IMR-90 (cell line): Measurements from ENCODE around the gene FTSJ3. TPM values are rescaled to one million over a fixed set of nuclear protein-coding genes. Genes with fewer than 3 reads are reported as not detected.

Experiments used
- ATAC-seq: fragments of 200-7000 bp; cut with Tn5 transposase; 2 replicates; pipeline ENCODE4 v1.9.1; 2020; ENCODE audit warnings: low read depth, mild to moderate bottlenecking, moderate library complexity
- BruUV-seq: library from RNA; stranded (reverse); fragments of 400-500 nt; replicated peaks from 2 replicates; lab custom pipeline; 2021; lab: Mats Ljungman, UMichigan
- CTCF ChIA-PET: fragments of 300-600 bp; formaldehyde crosslinking; extraction: SDS; loops from one replicate; lab custom pipeline; 2021; ENCODE audit warnings: antibody characterized with exemption; lab: Yijun Ruan, JAX
- POLR2A ChIA-PET: fragments of 300-600 bp; sonication (Branson Sonifier 250); formaldehyde crosslinking; loops from one replicate; lab custom pipeline; 2022; ENCODE audit warnings: antibody characterized with exemption; ENCODE audit not compliant: unreplicated experiment; lab: Charles Lee
- DNase-seq: peaks from one replicate; pipeline ENCODE4 v3.0.0; 2013
- H2AFZ ChIP-seq: replicated peaks from 2 replicates; pipeline ENCODE3; 2013; ENCODE audit warnings: low read length, mild to moderate bottlenecking; ENCODE audit not compliant: poor library complexity
- H2AK5ac ChIP-seq: 2 replicates; pipeline ENCODE4 v1.6.1; 2013; ENCODE audit warnings: low read depth, low read length, inconsistent platforms
- H2AK9ac ChIP-seq: replicated peaks from 2 replicates; pipeline ENCODE3; 2013; ENCODE audit warnings: mild to moderate bottlenecking, low read depth, low read length, moderate library complexity; ENCODE audit not compliant: poor library complexity
- H2BK120ac ChIP-seq: 2 replicates; pipeline ENCODE4 v1.6.1; 2013; ENCODE audit warnings: low read depth, low read length, inconsistent platforms
- H2BK15ac ChIP-seq: 3 replicates; pipeline ENCODE4 v1.6.1; 2013; ENCODE audit warnings: low read depth, low read length, inconsistent platforms
- H2BK20ac ChIP-seq: 2 replicates; pipeline ENCODE4 v1.6.1; 2013; ENCODE audit warnings: low read depth, mild to moderate bottlenecking, inconsistent platforms, low read length, moderate library complexity
- H2BK5ac ChIP-seq: 2 replicates; pipeline ENCODE4 v1.6.1; 2013; ENCODE audit warnings: mild to moderate bottlenecking, low read depth, low read length, inconsistent platforms; ENCODE audit not compliant: poor library complexity, severe bottlenecking
- H3K14ac ChIP-seq: replicated peaks from 2 replicates; pipeline ENCODE4 v1.6.1; 2013; ENCODE audit warnings: low read depth, low read length, inconsistent platforms
- H3K18ac ChIP-seq: 2 replicates; pipeline ENCODE4 v1.6.1; 2013; ENCODE audit warnings: low read depth, low read length, control low read depth
- H3K23ac ChIP-seq: 2 replicates; pipeline ENCODE4 v1.6.1; 2013; ENCODE audit warnings: low read depth, low read length, inconsistent platforms
- H3K27ac ChIP-seq: 2 replicates; pipeline ENCODE4 v1.5.1; 2013; ENCODE audit warnings: mild to moderate bottlenecking, control low read depth, low read length; ENCODE audit not compliant: insufficient read depth
- H3K27me3 ChIP-seq: 2 replicates; pipeline ENCODE4 v1.6.1; 2013; ENCODE audit warnings: low read length; ENCODE audit not compliant: control insufficient read depth, insufficient read depth
- H3K36me3 ChIP-seq: 2 replicates; pipeline ENCODE4 v1.6.1; 2013; ENCODE audit warnings: low read length, mixed read lengths; ENCODE audit not compliant: control insufficient read depth, insufficient read depth
- H3K4ac ChIP-seq: 2 replicates; pipeline ENCODE4 v1.6.1; 2013; ENCODE audit warnings: low read depth, low read length, inconsistent platforms
- H3K4me1 ChIP-seq: 2 replicates; pipeline ENCODE4 v1.6.1; 2013; ENCODE audit warnings: low read length, mixed read lengths; ENCODE audit not compliant: control insufficient read depth, insufficient read depth
- H3K4me2 ChIP-seq: 2 replicates; pipeline ENCODE4 v1.6.1; 2013; ENCODE audit warnings: low read depth, mild to moderate bottlenecking, control low read depth, low read length, moderate library complexity
- H3K4me3 ChIP-seq: 2 replicates; pipeline ENCODE4 v1.5.1; 2013; ENCODE audit warnings: low read depth, mild to moderate bottlenecking, control low read depth, low read length, moderate library complexity; ENCODE audit not compliant: insufficient read depth
- H3K56ac ChIP-seq: 2 replicates; pipeline ENCODE4 v1.6.1; 2013; ENCODE audit warnings: low read length, inconsistent platforms; ENCODE audit not compliant: insufficient read depth; ENCODE audit errors: extremely low read depth
- H3K79me1 ChIP-seq, 2 experiments: 2 replicates each; pipeline ENCODE4 v1.6.1; 2013; ENCODE audit warnings: low read length in 2 of 2, inconsistent platforms in 1 of 2, low read depth in 1 of 2
- H3K9ac ChIP-seq: 2 replicates; pipeline ENCODE4 v1.6.1; 2013; ENCODE audit warnings: low read depth, low read length, control low read depth
- H3K9me1 ChIP-seq: 2 replicates; pipeline ENCODE4 v1.6.1; 2013; ENCODE audit warnings: low read length, inconsistent platforms; ENCODE audit not compliant: insufficient read depth
- H3K9me3 ChIP-seq: 2 replicates; pipeline ENCODE4 v1.6.1; 2013; ENCODE audit warnings: low read length; ENCODE audit not compliant: control insufficient read depth, insufficient read depth
- H4K20me1 ChIP-seq: 2 replicates; pipeline ENCODE4 v1.6.1; 2013; ENCODE audit warnings: low read length, inconsistent platforms; ENCODE audit not compliant: insufficient read depth
- H4K5ac ChIP-seq: 2 replicates; pipeline ENCODE4 v1.6.1; 2013; ENCODE audit warnings: mild to moderate bottlenecking, low read depth, low read length, control low read depth
- H4K8ac ChIP-seq, 2 experiments: 2 replicates each; pipeline ENCODE4 v1.6.1; 2013; ENCODE audit warnings: low read depth in 2 of 2, low read length in 2 of 2, control low read depth in 1 of 2, inconsistent platforms in 1 of 2
- H4K91ac ChIP-seq: 2 replicates; pipeline ENCODE4 v1.6.1; 2013; ENCODE audit warnings: low read depth, low read length, inconsistent platforms; ENCODE audit not compliant: insufficient read depth
- MXI1 ChIP-seq: IDR thresholded peaks from 2 replicates; pipeline ENCODE4 v1.6.1; 2012; ENCODE audit warnings: low read depth, mild to moderate bottlenecking, low read length, moderate library complexity, borderline replicate concordance
- WGBS, 2 experiments: methylation state at CpG; one replicate each; pipeline versions ENCODE4 v1.1.5 to v1.1.7; 2013; ENCODE audit warnings: missing lambda C conversion rate in 2 of 2; ENCODE audit not compliant: insufficient read length in 1 of 2; ENCODE audit errors: extremely low coverage in 2 of 2; 5-methylcytosine and 5-hydroxymethylcytosine counted together
- dilution Hi-C: fragments of 300-500 bp; cut with HindIII; formaldehyde crosslinking; loops from one replicate; pipeline ENCODE4 v1.14.3; 2018; ENCODE audit warnings: low sequenced_read_pairs; ENCODE audit not compliant: unreplicated experiment
- in situ Hi-C: fragments of 300-500 bp; cut with MboI; formaldehyde crosslinking; loops from 3 replicates; pipeline ENCODE4 v1.14.3; 2019; ENCODE audit warnings: low sequenced_read_pairs, inconsistent platforms, mixed read lengths
- intact Hi-C: fragments of 100-400 bp; cut with micrococcal nuclease; formaldehyde crosslinking; loops from 2 replicates; pipeline ENCODE4 v1.10.0; 2022
- polyA plus RNA-seq, 3 experiments: library from polyadenylated mRNA; depleted of rRNA; stranded (reverse); fragments of >200 nt; gene quantifications; 2 replicates each; pipeline ENCODE4 v1.2.3, GENCODE V29; 2012; ENCODE audit warnings: low replicate concordance in 1 of 3
- total RNA-seq: library from RNA; depleted of rRNA; stranded (reverse); fragments of >200 nt; gene quantifications from 2 replicates; pipeline ENCODE4 v1.2.3, GENCODE V29; 2012

Gene FTSJ3
- total and polyA plus RNA-seq, 2 of the 4 experiments (the other 2 are of a cell fraction): 51.3 to 68.1 TPM

- no peak for TF ChIP-seq MXI1
- no peak overlapping the region for H2AK9ac ChIP-seq
Observed at GRCh38 chr17:63780507-63780906, 47.0 kb downstream of the FTSJ3 start.

More at GRCh38 chr17:63780507-63780906, 47.0 kb downstream of the FTSJ3 start:
- Histone ChIP-seq H3K79me1 (peaks cover 0 to 64% of the 10 kb centered on the region in 2 experiments; a peak in 3 of 4 replicates), H2BK20ac (no peak overlapping the region), H3K4ac (no peak overlapping the region), H3K36me3 (peaks cover 8% of the 10 kb centered on the region), H3K14ac (no peak overlapping the region), H4K20me1 (peaks cover 95% of the 10 kb centered on the region), H3K4me2 (peak overlapping the region; percentile 51), H2BK5ac (peak overlapping the region; percentile 21), H3K4me1 (peaks cover 8% of the 10 kb centered on the region; the same call in 1 of the 2 replicates), H3K23ac (peak overlapping the region; percentile 45; the same call in 1 of the 2 replicates), H3K9ac (no peak overlapping the region), H3K9me1 (peaks cover 15% of the 10 kb centered on the region), H2AK5ac (peak overlapping the region; percentile 7; the same call in 1 of the 2 replicates), H3K18ac (no peak overlapping the region), H4K91ac (no peak overlapping the region), H4K5ac (no peak overlapping the region), H3K27ac (no peak overlapping the region), H3K9me3 (no peaks in the 10 kb centered on the region), H3K27me3 (no peaks in the 10 kb centered on the region), H4K8ac (no peak overlapping the region), H2BK120ac (no peak overlapping the region), H2BK15ac (no peak overlapping the region), H3K56ac (no peak overlapping the region), H2AFZ (no peak overlapping the region), H3K4me3 (no peak overlapping the region)
- in situ Hi-C loops (no loop called here), intact Hi-C loops (no loop called here), dilution Hi-C loops (no loop called here)
- ATAC-seq (peak; percentile 58), DNase-seq (peak; percentile 38)
- WGBS, 2 experiments: no CpG with 5 or more reads among the region's 1 CpG
- ChIA-PET POLR2A (no interaction called here), CTCF (interaction anchor here (0.6 kb wide), 1 partner anchor 26 kb away, joined by 3 read pairs; no protein-coding TSS in a partner anchor)
- no TSS peak for BruUV-seq
